ENCODE measurements around the gene IGSF8. TPM values are rescaled to one million over a fixed set of nuclear protein-coding genes. Genes with fewer than 3 reads are reported as not detected.

Gene IGSF8
- total RNA-seq, 2 experiments from 2014 or later, result 41.7 to 44.4 TPM

- peak; percentile 67 for DNase-seq
- CTCF ChIA-PET, result interaction anchor here (1.4 to 27.5 kb wide), 4 partner anchors 8 to 18 kb away, joined by 4 to 617 read pairs (median 39); partner anchors contain the start of gene KCNJ9
- Mint-ChIP-seq H3K4me1 (ENCODE audit: low read depth) (peaks cover 14% of the 10 kb centered on the region), H3K9me3 (ENCODE audit: insufficient read depth) (no peaks in the 10 kb centered on the region), H3K27ac (no peak overlapping the region), H3K27me3 (ENCODE audit: low read depth) (peaks cover 55% of the 10 kb centered on the region), H3K36me3 (ENCODE audit: low read depth) (no peaks in the 10 kb centered on the region), H3K4me3 (peak overlapping the region; percentile 66)
- ATAC-seq, result peak; percentile 91
- POLR2A ChIA-PET, result no interaction called here
Observed at GRCh38 chr1:160070243-160071163, 27.9 kb downstream of the IGSF8 start.

- ATAC-seq (no peak), DNase-seq (no peak)
- ChIA-PET CTCF (interaction anchor here (1.4 to 27.5 kb wide), 4 partner anchors 9 to 17 kb away, joined by 4 to 617 read pairs (median 39); partner anchors contain the start of gene KCNJ9), POLR2A (no interaction called here)
- H3K36me3 Mint-ChIP-seq (ENCODE audit: low read depth), result no peaks in the 10 kb centered on the region
- peaks cover 58% of the 10 kb centered on the region for H3K27me3 Mint-ChIP-seq (ENCODE audit: low read depth)
- peak within 1 kb of the TSS; percentile 66 for H3K4me3 Mint-ChIP-seq
- H3K4me1 Mint-ChIP-seq (ENCODE audit: low read depth), result peaks cover 14% of the 10 kb centered on the region
- no peaks in the 10 kb centered on the region for H3K9me3 Mint-ChIP-seq (ENCODE audit: insufficient read depth)
- H3K27ac Mint-ChIP-seq, result no peak within 1 kb of the TSS
Observed at GRCh38 chr1:160069460-160070231, 28.8 kb downstream of the IGSF8 start, which contains the start of gene KCNJ10. Gene KCNJ10 (minus strand): TSS chr1:160070160. CDS start chr1:160042532, 27,628 bp downstream.

- Mint-ChIP-seq H3K27ac (no peak overlapping the region), H3K4me3 (no peak overlapping the region), H3K36me3 (ENCODE audit: low read depth) (no peaks in the 10 kb centered on the region), H3K4me1 (ENCODE audit: low read depth) (peaks cover 14% of the 10 kb centered on the region), H3K27me3 (ENCODE audit: low read depth) (peaks cover 55% of the 10 kb centered on the region), H3K9me3 (ENCODE audit: insufficient read depth) (no peaks in the 10 kb centered on the region)
- DNase-seq, result no peak
- POLR2A ChIA-PET, result no interaction called here
- CTCF ChIA-PET, result interaction anchor here (1.3 to 27.5 kb wide), 4 partner anchors 10 to 60 kb away, joined by 3 to 617 read pairs (median 18); no protein-coding TSS in a partner anchor
- ATAC-seq, result no peak
Observed at GRCh38 chr1:160068225-160068624, 30.2 kb downstream of the IGSF8 start.

- Mint-ChIP-seq H3K27me3 (ENCODE audit: low read depth) (peaks cover 52% of the 10 kb centered on the region), H3K4me3 (no peak overlapping the region), H3K36me3 (ENCODE audit: low read depth) (no peaks in the 10 kb centered on the region), H3K9me3 (ENCODE audit: insufficient read depth) (no peaks in the 10 kb centered on the region), H3K27ac (no peak overlapping the region), H3K4me1 (ENCODE audit: low read depth) (peaks cover 14% of the 10 kb centered on the region)
- POLR2A ChIA-PET, result no interaction called here
- ATAC-seq (no peak), DNase-seq (no peak)
- CTCF ChIA-PET, result interaction anchor here (1.3 to 27.5 kb wide), 4 partner anchors 11 to 59 kb away, joined by 3 to 617 read pairs (median 18); no protein-coding TSS in a partner anchor
Observed at GRCh38 chr1:160066829-160067745, 31.3 kb downstream of the IGSF8 start.

- Mint-ChIP-seq H3K4me3 (no peak overlapping the region), H3K36me3 (ENCODE audit: low read depth) (no peaks in the 10 kb centered on the region), H3K27ac (no peak overlapping the region), H3K27me3 (ENCODE audit: low read depth) (peaks cover 37% of the 10 kb centered on the region), H3K9me3 (ENCODE audit: insufficient read depth) (no peaks in the 10 kb centered on the region), H3K4me1 (ENCODE audit: low read depth) (peaks cover 3% of the 10 kb centered on the region)
- CTCF ChIA-PET, result interaction anchor here (27.3 to 27.5 kb wide), 2 partner anchors 11 to 12 kb away, joined by 617 read pairs; partner anchors contain the start of genes KCNJ10 and KCNJ9
- ATAC-seq, result no peak
- DNase-seq, result no peak
- POLR2A ChIA-PET, result no interaction called here
Observed at GRCh38 chr1:160064746-160065145, 33.7 kb downstream of the IGSF8 start.

- Mint-ChIP-seq H3K27me3 (ENCODE audit: low read depth) (peaks cover 34% of the 10 kb centered on the region), H3K27ac (no peak overlapping the region), H3K4me3 (no peak overlapping the region), H3K9me3 (ENCODE audit: insufficient read depth) (no peaks in the 10 kb centered on the region), H3K36me3 (ENCODE audit: low read depth) (no peaks in the 10 kb centered on the region), H3K4me1 (ENCODE audit: low read depth) (no peaks in the 10 kb centered on the region)
- no peak for DNase-seq
- CTCF ChIA-PET, result interaction anchor here (0.9 to 27.5 kb wide), 3 partner anchors 12 to 50 kb away, joined by 3 to 617 read pairs (median 617); partner anchors contain the start of genes KCNJ10 and KCNJ9
- POLR2A ChIA-PET, result no interaction called here
- no peak for ATAC-seq
Observed at GRCh38 chr1:160064164-160064563, 34.3 kb downstream of the IGSF8 start.

GRCh38 chr1:160063176-160063575, 35.2 kb downstream of the IGSF8 start:
- ChIA-PET CTCF (interaction anchor here (27.3 to 27.5 kb wide), 2 partner anchors 11 to 13 kb away, joined by 617 read pairs; partner anchors contain the start of genes KCNJ10 and KCNJ9), POLR2A (no interaction called here)
- no peak overlapping the region for H3K27ac Mint-ChIP-seq
- ATAC-seq (no peak), DNase-seq (no peak)
- no peak overlapping the region for H3K4me3 Mint-ChIP-seq
- no peaks in the 10 kb centered on the region for H3K36me3 Mint-ChIP-seq (ENCODE audit: low read depth)
- H3K27me3 Mint-ChIP-seq (ENCODE audit: low read depth), result peaks cover 32% of the 10 kb centered on the region
- H3K9me3 Mint-ChIP-seq (ENCODE audit: insufficient read depth), result no peaks in the 10 kb centered on the region
- H3K4me1 Mint-ChIP-seq (ENCODE audit: low read depth), result no peaks in the 10 kb centered on the region

- peaks cover 33% of the 10 kb centered on the region for H3K27me3 Mint-ChIP-seq (ENCODE audit: low read depth)
- no peaks in the 10 kb centered on the region for H3K9me3 Mint-ChIP-seq (ENCODE audit: insufficient read depth)
- no peak for DNase-seq
- no peaks in the 10 kb centered on the region for H3K36me3 Mint-ChIP-seq (ENCODE audit: low read depth)
- POLR2A ChIA-PET, result no interaction called here
- ATAC-seq, result no peak
- H3K27ac Mint-ChIP-seq, result no peak overlapping the region
- CTCF ChIA-PET, result interaction anchor here (27.3 to 27.5 kb wide), 2 partner anchors 10 to 14 kb away, joined by 617 read pairs; partner anchors contain the start of genes KCNJ10 and KCNJ9
- H3K4me1 Mint-ChIP-seq (ENCODE audit: low read depth), result no peaks in the 10 kb centered on the region
- no peak overlapping the region for H3K4me3 Mint-ChIP-seq
Observed at GRCh38 chr1:160062230-160062532, 36.2 kb downstream of the IGSF8 start.

- ATAC-seq (no peak), DNase-seq (no peak)
- Mint-ChIP-seq H3K4me3 (no peak overlapping the region), H3K4me1 (ENCODE audit: low read depth) (no peaks in the 10 kb centered on the region), H3K27ac (no peak overlapping the region), H3K9me3 (ENCODE audit: insufficient read depth) (no peaks in the 10 kb centered on the region), H3K27me3 (ENCODE audit: low read depth) (peaks cover 28% of the 10 kb centered on the region), H3K36me3 (ENCODE audit: low read depth) (no peaks in the 10 kb centered on the region)
- ChIA-PET CTCF (interaction anchor here (1.0 to 27.3 kb wide), 2 partner anchors 14 to 15 kb away, joined by 4 to 617 read pairs; partner anchors contain the start of genes KCNJ10 and KCNJ9), POLR2A (no interaction called here)
Observed at GRCh38 chr1:160061369-160062229, 36.8 kb downstream of the IGSF8 start.

GRCh38 chr1:160058087-160058486, 40.3 kb downstream of the IGSF8 start:
- no peak overlapping the region for H3K27ac Mint-ChIP-seq
- DNase-seq, result no peak
- no peaks in the 10 kb centered on the region for H3K36me3 Mint-ChIP-seq (ENCODE audit: low read depth)
- H3K4me1 Mint-ChIP-seq (ENCODE audit: low read depth), result no peaks in the 10 kb centered on the region
- ChIA-PET POLR2A (no interaction called here), CTCF (interaction anchor here (1.0 to 27.3 kb wide), 4 partner anchors 11 to 194 kb away, joined by 3 to 617 read pairs (median 12); partner anchors contain the start of genes KCNJ10 and KCNJ9)
- no peak overlapping the region for H3K4me3 Mint-ChIP-seq
- ATAC-seq, result no peak
- H3K27me3 Mint-ChIP-seq (ENCODE audit: low read depth), result peaks cover 37% of the 10 kb centered on the region
- H3K9me3 Mint-ChIP-seq (ENCODE audit: insufficient read depth), result no peaks in the 10 kb centered on the region

Data from activated CD8-positive, alpha-beta T cell treated with anti-CD3 and anti-CD28 coated beads, Interleukin-2, amount 10 ng/mL, durations not matched to agents 7 days and 5 days (primary cell).